WTC11 (cell line): ENCODE results near the gene GTF3C4. TPM values are rescaled to one million over a fixed set of nuclear protein-coding genes. Genes with fewer than 3 reads are reported as not detected.

ENCODE experiments used
- ATAC-seq: fragments of 200-7000 bp; cut with Tn5 transposase; 2 replicates; pipeline ENCODE4 v1.10.0; 2021; ENCODE audit warnings: mild to moderate bottlenecking, moderate library complexity
- CTCF ChIA-PET: fragments of 300-600 bp; sonication (Branson Sonifier 250); formaldehyde crosslinking; loops from one replicate; lab custom pipeline; 2021; ENCODE audit warnings: antibody characterized with exemption; lab: Charles Lee
- POLR2A ChIA-PET: fragments of 350-600 bp; sonication (Branson Sonifier 250); formaldehyde crosslinking; loops from one replicate; lab custom pipeline; 2021; ENCODE audit warnings: antibody characterized with exemption; lab: Charles Lee
- DNase-seq: peaks from one replicate; pipeline ENCODE4 v3.0.0; 2021; ENCODE audit warnings: low spot score
- H3K27ac Mint-ChIP-seq: 2 replicates; pipeline ENCODE4 v1.8.0; 2021; ENCODE audit warnings: mixed read lengths
- H3K27me3 Mint-ChIP-seq: 2 replicates; pipeline ENCODE4 v1.8.0; 2021; ENCODE audit warnings: low read depth, mild to moderate bottlenecking, moderate library complexity, mixed read lengths
- H3K36me3 Mint-ChIP-seq: 2 replicates; pipeline ENCODE4 v1.8.0; 2021; ENCODE audit warnings: mixed read lengths
- H3K4me1 Mint-ChIP-seq: 2 replicates; pipeline ENCODE4 v1.8.0; 2022; ENCODE audit warnings: mixed read lengths
- H3K4me3 Mint-ChIP-seq: 2 replicates; pipeline ENCODE4 v1.8.0; 2021; ENCODE audit warnings: mild to moderate bottlenecking, moderate library complexity, mixed read lengths
- H3K9me3 Mint-ChIP-seq: 2 replicates; pipeline ENCODE4 v1.8.0; 2021; ENCODE audit warnings: mixed read lengths
- CDX4 ChIP-seq: fragments of 250-450 bp; sonication (Bioruptor Pico); IDR thresholded peaks from 2 replicates; pipeline ENCODE4 v1.9.0; 2021; ENCODE audit warnings: moderate library complexity, mild to moderate bottlenecking, inconsistent platforms, borderline replicate concordance
- E2F5 ChIP-seq: sonication (generic); formaldehyde crosslinking; IDR thresholded peaks from 2 replicates; pipeline ENCODE4 v1.8.1; 2022; ENCODE audit warnings: mild to moderate bottlenecking, moderate library complexity, missing genetic modification reagents
- ESRRA ChIP-seq: sonication (generic); formaldehyde crosslinking; IDR thresholded peaks from 2 replicates; pipeline ENCODE4 v1.8.1; 2022; ENCODE audit warnings: mild to moderate bottlenecking, missing genetic modification reagents, borderline replicate concordance
- FOXK1 ChIP-seq: sonication (generic); formaldehyde crosslinking; IDR thresholded peaks from 2 replicates; pipeline ENCODE4 v1.8.0; 2022; ENCODE audit warnings: mild to moderate bottlenecking, moderate library complexity, missing genetic modification reagents
- GRHL2 ChIP-seq: fragments of 250-450 bp; sonication (Bioruptor Pico); IDR thresholded peaks from 2 replicates; pipeline ENCODE4 v1.8.0; 2022; ENCODE audit warnings: mild to moderate bottlenecking, moderate library complexity; ENCODE audit not compliant: insufficient replicate concordance, severe bottlenecking
- JAZF1 ChIP-seq: fragments of 250-450 bp; sonication (Bioruptor Pico); IDR thresholded peaks from 2 replicates; pipeline ENCODE4 v1.9.0; 2021; ENCODE audit warnings: moderate library complexity, mild to moderate bottlenecking, inconsistent platforms
- NR2C2 ChIP-seq: sonication (generic); formaldehyde crosslinking; IDR thresholded peaks from 2 replicates; pipeline ENCODE4 v1.8.0; 2022; ENCODE audit warnings: mild to moderate bottlenecking, missing genetic modification reagents
- OVOL2 ChIP-seq: fragments of 250-450 bp; sonication (Bioruptor Pico); IDR thresholded peaks from 2 replicates; pipeline ENCODE4 v1.9.0; 2021; ENCODE audit warnings: mild to moderate bottlenecking, borderline replicate concordance
- PRDM15 ChIP-seq: sonication (generic); formaldehyde crosslinking; IDR thresholded peaks from 2 replicates; pipeline ENCODE4 v1.8.0; 2022; ENCODE audit warnings: missing genetic modification reagents
- RELA ChIP-seq: sonication (generic); formaldehyde crosslinking; IDR thresholded peaks from 2 replicates; pipeline ENCODE4 v1.8.1; 2022; ENCODE audit warnings: missing genetic modification reagents, mild to moderate bottlenecking, borderline replicate concordance
- SMAD3 ChIP-seq: sonication (generic); formaldehyde crosslinking; IDR thresholded peaks from 2 replicates; pipeline ENCODE4 v1.8.0; 2022; ENCODE audit warnings: missing genetic modification reagents, mild to moderate bottlenecking, borderline replicate concordance
- SMAD4 ChIP-seq: sonication (generic); formaldehyde crosslinking; IDR thresholded peaks from 2 replicates; pipeline ENCODE4 v1.8.0; 2022; ENCODE audit warnings: mild to moderate bottlenecking, missing genetic modification reagents
- ZBTB21 ChIP-seq: sonication (generic); formaldehyde crosslinking; IDR thresholded peaks from 2 replicates; pipeline ENCODE4 v1.8.1; 2023; ENCODE audit warnings: mild to moderate bottlenecking, missing genetic modification reagents, borderline replicate concordance
- ZNF121 ChIP-seq: sonication (generic); formaldehyde crosslinking; IDR thresholded peaks from 2 replicates; pipeline ENCODE4 v1.8.0; 2023; ENCODE audit warnings: missing genetic modification reagents
- ZNF138 ChIP-seq: sonication (generic); formaldehyde crosslinking; conservative IDR thresholded peaks from 2 replicates; pipeline ENCODE4 v1.8.1; 2022; ENCODE audit warnings: mild to moderate bottlenecking, moderate library complexity, missing genetic modification reagents
- ZNF317 ChIP-seq: sonication (generic); formaldehyde crosslinking; IDR thresholded peaks from 2 replicates; pipeline ENCODE4 v1.8.1; 2023; ENCODE audit warnings: low read depth, mild to moderate bottlenecking, moderate library complexity, missing genetic modification reagents, borderline replicate concordance
- ZNF423 ChIP-seq: fragments of 250-450 bp; sonication (Bioruptor Pico); IDR thresholded peaks from 2 replicates; pipeline ENCODE4 v2.1.2; 2022; ENCODE audit warnings: mild to moderate bottlenecking, moderate library complexity
- ZNF512 ChIP-seq: sonication (generic); formaldehyde crosslinking; IDR thresholded peaks from 2 replicates; pipeline ENCODE4 v1.8.1; 2022; ENCODE audit warnings: missing genetic modification reagents, borderline replicate concordance
- total RNA-seq: library from RNA; stranded (reverse); gene quantifications from 3 replicates; pipeline ENCODE4 v1.2.3, GENCODE V29; 2021

Gene GTF3C4
- total RNA-seq, 1 experiment from 2014 or later = 31.6 TPM

GRCh38 chr9:132670457-132671391, at the start of gene GTF3C4 (continued):
- TF ChIP-seq ZNF512 (no peak), GRHL2 (CRISPR knock-in tag) (no peak), RELA (CRISPR knock-in tag) (0 out of 2 replicates have a peak, but pooled peaks have one; percentile 32), SMAD4 (CRISPR knock-in tag) (0 out of 2 replicates have a peak, but pooled peaks have one; percentile 2), NR2C2 (CRISPR knock-in tag) (0 out of 2 replicates have a peak, but pooled peaks have one; percentile 39), OVOL2 (no peak), JAZF1 (CRISPR knock-in tag) (no peak), CDX4 (CRISPR knock-in tag) (no peak), E2F5 (CRISPR knock-in tag) (no peak), ZNF138 (CRISPR knock-in tag) (no peak), ZBTB21 (no peak), ZNF423 (CRISPR knock-in tag) (no peak)

- Mint-ChIP-seq H3K27ac (no peak overlapping the region), H3K4me3 (no peak overlapping the region), H3K4me1 (peaks cover 4% of the 10 kb centered on the region), H3K36me3 (peaks cover 35% of the 10 kb centered on the region), H3K27me3 (no peaks in the 10 kb centered on the region), H3K9me3 (no peaks in the 10 kb centered on the region)
- CTCF ChIA-PET = no interaction called here
- POLR2A ChIA-PET = no interaction called here
- TF ChIP-seq ESRRA (CRISPR knock-in tag) (no peak), PRDM15 (CRISPR knock-in tag) (no peak), ZNF423 (CRISPR knock-in tag) (no peak), FOXK1 (CRISPR knock-in tag) (no peak), ZNF317 (CRISPR knock-in tag) (no peak), ZNF121 (CRISPR knock-in tag) (no peak), SMAD3 (CRISPR knock-in tag) (no peak)
- DNase-seq (no peak), ATAC-seq (no peak)
Measured at GRCh38 chr9:132622159-132622558, 48.1 kb upstream of the GTF3C4 start.
